ENCODE data around the gene CASP8AP2. TPM values are rescaled to one million over a fixed set of nuclear protein-coding genes. Genes with fewer than 3 reads are reported as not detected.

The CASP8AP2 gene
- polyA plus RNA-seq, 3 donors: 3.5 to 10.5 (median 7.4) TPM

GRCh38 chr6:89790403-89790802 lies 39.3 kb upstream of the CASP8AP2 start:
- no peak for TF ChIP-seq CTCF (IDR thresholded peaks at IDR 0.05)
- H3K36me3 Mint-ChIP-seq: peaks cover 61 to 73% of the 10 kb centered on the region in 2 donors
- H3K4me1 Mint-ChIP-seq: peaks cover 11% of the 10 kb centered on the region
- Histone ChIP-seq H3K4me1 (ENCODE audit: control insufficient read depth in 1 of 2, insufficient read depth in 2 of 2, low read length in 2 of 2) (peaks cover 0 to 3% of the 10 kb centered on the region in 2 donors), H3K79me2 (ENCODE audit: insufficient read depth, low read length) (no peaks in the 10 kb centered on the region), H3K4me2 (replicated peaks; ENCODE audit: extremely low read depth, low read length, poor library complexity, severe bottlenecking) (no peak overlapping the region), H3K27me3 (ENCODE audit: control insufficient read depth in 2 of 2, insufficient read depth in 2 of 2, low read length in 2 of 2) (no peaks in the 10 kb centered on the region), H3K9ac (ENCODE audit: insufficient read depth, low read length, poor library complexity, severe bottlenecking) (no peak overlapping the region), H4K20me1 (ENCODE audit: insufficient read depth, low read length) (no peaks in the 10 kb centered on the region), H3K4me3 (replicated peaks in 1 of 3; ENCODE audit: low read depth in 2 of 3, low read length in 3 of 3) (no peak overlapping the region), H3K27ac (ENCODE audit: low read depth in 1 of 2, low read length in 2 of 2) (no peak overlapping the region), H2AFZ (ENCODE audit: insufficient read depth, low read depth, low read length, poor library complexity, severe bottlenecking) (no peak overlapping the region), H3K36me3 (replicated peaks in 1 of 2; ENCODE audit: control insufficient read depth in 1 of 2, insufficient read depth in 2 of 2, low read length in 2 of 2) (peaks cover 33 to 63% of the 10 kb centered on the region in 2 donors), H3K9me3 (replicated peaks in 1 of 2; ENCODE audit: control insufficient read depth in 1 of 2, insufficient read depth in 1 of 2, low read length in 2 of 2) (no peaks in the 10 kb centered on the region)
- no peak for DNase-seq
- intact Hi-C loops (cut with micrococcal nuclease): no loop called here
- no peak overlapping the region for H3K4me3 Mint-ChIP-seq
- H3K27me3 Mint-ChIP-seq (ENCODE audit: low read depth in 3 of 3): peaks cover 0 to 2% (median 0%) of the 10 kb centered on the region in 3 donors
- H3K27ac Mint-ChIP-seq: no peak overlapping the region
- H3K9me3 Mint-ChIP-seq: no peaks in the 10 kb centered on the region
- no CpG with 5 or more reads among the region's 2 CpGs for WGBS (ENCODE audit: insufficient coverage)

GRCh38 chr6:89792881-89793280 lies 36.8 kb upstream of the CASP8AP2 start:
- 0% methylated on average over 1 of the region's 2 CpGs for WGBS (ENCODE audit: insufficient coverage)
- Histone ChIP-seq H3K27ac (ENCODE audit: low read depth in 1 of 2, low read length in 2 of 2) (no peak overlapping the region), H3K4me1 (ENCODE audit: control insufficient read depth in 1 of 2, insufficient read depth in 2 of 2, low read length in 2 of 2) (peaks cover 0 to 3% of the 10 kb centered on the region in 2 donors), H2AFZ (ENCODE audit: insufficient read depth, low read depth, low read length, poor library complexity, severe bottlenecking) (no peak overlapping the region), H3K27me3 (ENCODE audit: control insufficient read depth in 2 of 2, insufficient read depth in 2 of 2, low read length in 2 of 2) (no peaks in the 10 kb centered on the region), H3K79me2 (ENCODE audit: insufficient read depth, low read length) (no peaks in the 10 kb centered on the region), H3K9me3 (replicated peaks in 1 of 2; ENCODE audit: control insufficient read depth in 1 of 2, insufficient read depth in 1 of 2, low read length in 2 of 2) (no peaks in the 10 kb centered on the region), H4K20me1 (ENCODE audit: insufficient read depth, low read length) (no peaks in the 10 kb centered on the region), H3K4me2 (replicated peaks; ENCODE audit: extremely low read depth, low read length, poor library complexity, severe bottlenecking) (no peak overlapping the region), H3K9ac (ENCODE audit: insufficient read depth, low read length, poor library complexity, severe bottlenecking) (no peak overlapping the region), H3K36me3 (replicated peaks in 1 of 2; ENCODE audit: control insufficient read depth in 1 of 2, insufficient read depth in 2 of 2, low read length in 2 of 2) (peaks cover 18 to 47% of the 10 kb centered on the region in 2 donors), H3K4me3 (replicated peaks in 1 of 3; ENCODE audit: low read depth in 2 of 3, low read length in 3 of 3) (no peak overlapping the region)
- peaks cover 53 to 65% of the 10 kb centered on the region in 2 donors for H3K36me3 Mint-ChIP-seq
- peak overlapping the region in 1 of 7 donors; percentile 66 for H3K27ac Mint-ChIP-seq
- H3K4me1 Mint-ChIP-seq: peaks cover 11% of the 10 kb centered on the region
- peaks cover 0 to 2% (median 0%) of the 10 kb centered on the region in 3 donors for H3K27me3 Mint-ChIP-seq (ENCODE audit: low read depth in 3 of 3)
- intact Hi-C loops (cut with micrococcal nuclease): no loop called here
- peak; percentile 6 to 21 (median 19) for DNase-seq
- peak; percentile 33 for TF ChIP-seq CTCF (IDR thresholded peaks at IDR 0.05)
- H3K4me3 Mint-ChIP-seq: no peak overlapping the region
- no peaks in the 10 kb centered on the region for H3K9me3 Mint-ChIP-seq
